AG08395 (cell line): ENCODE results near the gene VPS45.
"Not testable (repeated sequence)": the region's sequence is repeated elsewhere in the genome, so short reads cannot be mapped to it uniquely, and the experiment has no call there.

Experiments used
- DNase-seq: peaks from one replicate; pipeline ENCODE4 v3.0.0; 2012; ENCODE audit warnings: mixed read lengths, low spot score

Gene VPS45, protein sequence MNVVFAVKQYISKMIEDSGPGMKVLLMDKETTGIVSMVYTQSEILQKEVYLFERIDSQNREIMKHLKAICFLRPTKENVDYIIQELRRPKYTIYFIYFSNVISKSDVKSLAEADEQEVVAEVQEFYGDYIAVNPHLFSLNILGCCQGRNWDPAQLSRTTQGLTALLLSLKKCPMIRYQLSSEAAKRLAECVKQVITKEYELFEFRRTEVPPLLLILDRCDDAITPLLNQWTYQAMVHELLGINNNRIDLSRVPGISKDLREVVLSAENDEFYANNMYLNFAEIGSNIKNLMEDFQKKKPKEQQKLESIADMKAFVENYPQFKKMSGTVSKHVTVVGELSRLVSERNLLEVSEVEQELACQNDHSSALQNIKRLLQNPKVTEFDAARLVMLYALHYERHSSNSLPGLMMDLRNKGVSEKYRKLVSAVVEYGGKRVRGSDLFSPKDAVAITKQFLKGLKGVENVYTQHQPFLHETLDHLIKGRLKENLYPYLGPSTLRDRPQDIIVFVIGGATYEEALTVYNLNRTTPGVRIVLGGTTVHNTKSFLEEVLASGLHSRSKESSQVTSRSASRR

DNA sequence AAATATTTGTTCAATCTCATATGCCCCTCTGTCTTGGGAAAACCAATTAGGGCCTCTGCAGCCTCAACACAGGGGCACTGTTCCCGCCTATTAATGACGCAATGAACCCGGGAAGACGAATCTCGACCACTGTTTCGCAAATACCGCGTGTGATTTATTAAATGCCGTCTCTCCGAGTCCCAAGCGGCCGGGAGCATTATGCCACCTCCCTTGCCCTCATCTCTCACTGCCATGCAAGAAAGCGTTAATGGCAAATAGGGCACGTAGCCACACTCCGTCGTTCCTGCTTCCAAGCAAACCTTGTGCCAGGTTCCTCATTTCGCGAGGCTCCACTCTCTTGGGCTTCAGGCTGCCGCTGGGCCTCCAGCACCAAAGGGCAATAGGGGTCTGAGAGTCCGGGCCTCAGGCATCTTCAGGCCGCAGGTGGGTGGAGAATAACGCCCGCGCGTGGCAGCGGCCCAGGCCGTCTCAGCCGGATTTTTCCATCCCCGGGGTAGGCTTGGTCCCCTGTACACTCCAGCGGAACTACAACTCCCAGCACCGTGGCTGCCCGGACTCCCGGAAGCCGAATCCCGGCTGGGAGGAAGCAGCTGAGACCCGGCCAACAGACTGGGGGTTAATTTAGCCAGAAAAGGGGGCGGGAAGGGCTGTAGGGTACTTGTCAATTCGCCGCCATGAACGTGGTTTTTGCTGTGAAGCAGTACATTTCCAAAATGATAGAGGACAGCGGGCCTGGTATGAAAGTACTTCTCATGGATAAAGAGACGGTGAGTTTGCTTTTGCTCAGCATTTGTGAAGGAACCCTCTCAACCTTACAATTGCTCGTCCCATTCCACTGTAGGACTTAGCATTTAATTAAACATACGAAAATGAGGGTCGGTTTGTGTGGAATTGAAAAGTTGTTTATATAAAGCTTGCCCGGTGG is at the start of gene VPS45:
Gene VPS45 (plus strand): TSS at position 593 of the 925 bp plus-strand sequence. CDS start 82 bp downstream, at position 675.
- peak; percentile 93 for DNase-seq

GRCh38 chr1:150018165-150018564 is 49.4 kb upstream of the VPS45 start:
- DNase-seq = no peak

DNA sequence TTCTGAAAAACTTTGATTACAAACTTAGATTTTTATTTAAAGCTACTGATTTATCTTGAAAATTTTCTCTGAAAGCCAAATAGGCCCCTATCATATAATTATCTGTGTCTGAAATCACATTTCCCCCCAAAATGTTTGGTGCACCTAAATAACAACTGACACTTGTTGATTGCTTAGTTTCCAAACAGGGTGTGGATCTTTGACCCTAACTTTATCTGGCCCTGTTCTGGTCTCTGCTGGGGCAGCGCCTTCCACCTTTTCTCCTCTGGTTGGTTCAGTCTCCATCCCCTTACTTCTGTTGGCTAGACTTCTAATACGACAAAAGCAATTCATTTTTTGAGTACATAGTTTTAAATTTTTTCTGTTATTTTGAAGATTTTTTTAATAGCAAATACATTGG is 46.9 kb upstream of the VPS45 start:
- DNase-seq = no peak

DNA sequence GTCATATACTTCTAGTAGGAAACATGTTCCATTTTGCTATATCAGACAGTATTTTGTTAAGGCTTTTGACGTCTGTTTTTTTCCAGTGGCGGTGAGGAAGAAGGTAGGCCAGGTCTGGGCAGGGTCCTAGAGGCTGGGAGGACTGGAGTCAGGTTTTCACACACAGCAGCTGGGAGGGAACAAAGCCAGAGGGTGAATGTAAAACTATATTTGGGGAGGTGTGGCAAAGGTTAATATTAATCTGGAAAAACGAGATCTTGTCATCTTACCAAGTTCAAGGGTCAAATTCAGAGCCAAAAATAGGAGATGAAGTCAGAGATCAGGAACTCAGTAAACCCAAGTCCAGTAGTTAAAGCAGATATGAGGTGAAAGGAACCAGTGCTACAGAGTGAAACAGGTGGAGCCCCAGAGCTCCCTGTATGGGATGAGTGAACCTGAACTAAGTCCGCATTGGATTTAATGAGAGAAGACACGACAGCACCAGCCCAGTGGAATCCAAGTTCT is 46.3 kb upstream of the VPS45 start:
- no peak for DNase-seq

GRCh38 chr1:150022357-150022756 is 45.2 kb upstream of the VPS45 start:
- DNase-seq = no peak

DNA sequence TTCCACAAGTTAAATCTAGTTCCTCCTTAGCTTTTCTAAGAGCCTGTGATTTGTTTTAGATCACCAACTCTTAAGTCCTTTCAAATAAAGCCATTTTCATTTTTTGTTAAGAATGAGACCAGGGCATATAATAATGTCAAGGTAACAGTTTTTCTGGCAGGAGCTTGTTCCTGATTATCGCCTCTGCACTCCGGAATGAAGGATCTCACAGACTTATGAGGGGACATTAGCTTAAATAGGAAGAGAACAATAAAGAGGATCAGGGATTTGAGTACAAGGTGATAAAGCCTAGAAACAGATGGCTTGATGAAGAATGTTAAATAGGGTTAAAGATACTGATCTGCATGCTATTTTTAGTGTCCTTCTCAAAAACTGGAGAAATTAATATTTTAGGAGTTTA is 43.4 kb upstream of the VPS45 start:
- no peak for DNase-seq

- no peak for DNase-seq
These were observed 39.3 kb upstream of the VPS45 start for GRCh38 chr1:150028322-150028721.

- no peak for DNase-seq
These were observed 33.2 kb upstream of the VPS45 start for GRCh38 chr1:150034336-150034735.

DNA sequence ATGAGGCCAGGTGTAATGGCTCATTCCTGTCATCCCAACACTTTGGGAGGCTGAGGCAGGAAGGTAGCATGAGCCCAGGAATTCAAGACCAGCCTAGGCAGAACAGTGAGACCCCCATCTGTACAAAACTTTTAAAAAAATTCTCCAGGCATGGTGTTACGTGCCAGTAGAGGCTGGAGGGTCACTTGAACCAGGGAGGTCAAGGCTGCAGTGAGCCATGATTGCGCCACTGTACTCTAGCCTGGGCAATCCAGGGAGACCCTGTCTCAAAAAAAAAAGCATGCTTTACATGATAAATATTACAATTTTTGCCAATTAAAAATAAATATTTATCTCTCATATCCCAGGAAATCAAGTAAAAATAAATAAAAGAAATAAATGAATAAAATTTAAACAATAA is 17.6 kb upstream of the VPS45 start:
- DNase-seq = no peak

DNA sequence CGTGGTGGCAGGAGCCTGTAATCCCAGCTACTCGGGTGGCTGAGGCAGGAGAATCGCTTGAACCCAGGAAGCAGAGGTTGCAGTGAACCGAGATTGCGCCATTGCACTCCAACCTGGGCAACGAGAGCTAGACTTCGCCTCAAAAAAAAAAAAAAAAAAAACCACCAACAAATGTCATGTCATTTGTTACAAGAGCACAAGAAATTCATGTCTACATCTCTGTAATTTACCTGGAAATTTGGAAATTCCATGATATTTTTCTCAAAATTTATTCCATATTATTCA is 16.5 kb upstream of the VPS45 start:
- DNase-seq = no peak

- not testable (repeated sequence) for DNase-seq
These were observed 15.6 kb upstream of the VPS45 start for GRCh38 chr1:150051905-150052412.

DNA sequence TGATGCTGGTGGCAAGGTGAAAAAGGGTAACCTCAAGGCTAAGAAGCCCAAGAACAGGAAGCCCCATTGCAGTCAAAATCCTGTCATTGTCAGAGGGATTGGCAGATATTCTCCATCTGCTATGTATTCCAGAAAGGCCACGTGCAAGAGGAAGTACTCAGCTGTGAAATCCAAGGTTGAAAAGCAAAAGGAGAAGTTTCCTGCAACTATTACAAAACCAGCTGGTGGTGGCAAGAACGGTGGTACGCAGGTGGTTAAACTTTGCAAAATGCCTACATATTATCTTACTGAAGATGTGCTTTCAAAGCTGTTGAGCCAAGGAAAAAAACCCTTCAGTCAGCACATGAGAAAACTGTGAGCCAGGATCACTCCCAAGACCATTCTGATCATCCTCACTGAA is 13.7 kb upstream of the VPS45 start:
- no peak for DNase-seq

- DNase-seq = not testable (repeated sequence)
These were observed 12.1 kb upstream of the VPS45 start for GRCh38 chr1:150055507-150055906.

DNA sequence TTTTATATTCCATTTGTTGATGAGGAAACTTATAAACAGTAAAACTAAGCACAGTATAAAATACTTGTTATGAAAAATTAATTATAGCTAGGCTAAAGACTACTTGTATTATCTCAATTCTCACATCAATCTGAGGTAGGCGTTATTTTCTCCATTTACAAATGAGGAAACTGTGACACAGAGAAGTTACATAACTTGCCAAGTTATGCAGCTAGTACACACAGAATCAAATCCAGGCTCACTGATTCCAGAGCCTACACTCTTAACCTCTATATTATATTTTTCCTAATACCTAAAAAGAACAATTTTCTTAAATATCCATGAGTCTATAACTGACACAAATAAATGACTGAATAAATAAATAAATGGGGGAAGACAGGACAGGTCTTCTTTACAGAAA is 11.2 kb upstream of the VPS45 start:
- DNase-seq = no peak

DNA sequence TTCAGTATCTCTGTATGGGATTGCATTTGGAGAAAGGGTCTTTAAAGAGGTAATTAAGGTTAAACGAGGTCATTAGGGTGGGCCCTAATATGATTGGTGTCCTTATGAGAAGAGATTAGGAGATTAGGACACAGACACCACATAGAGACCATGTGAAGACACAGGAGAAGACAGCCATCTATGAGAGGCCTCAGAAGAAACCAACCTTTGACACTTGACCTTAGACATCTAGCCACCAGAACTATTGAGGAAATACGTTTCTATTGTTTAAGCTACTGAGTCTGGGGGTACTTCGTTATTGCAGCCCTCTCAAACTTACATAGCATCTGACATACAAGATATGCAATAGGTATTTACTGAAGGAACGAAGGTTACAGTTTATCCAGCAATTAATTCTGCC is 7.3 kb upstream of the VPS45 start:
- no peak for DNase-seq

DNA sequence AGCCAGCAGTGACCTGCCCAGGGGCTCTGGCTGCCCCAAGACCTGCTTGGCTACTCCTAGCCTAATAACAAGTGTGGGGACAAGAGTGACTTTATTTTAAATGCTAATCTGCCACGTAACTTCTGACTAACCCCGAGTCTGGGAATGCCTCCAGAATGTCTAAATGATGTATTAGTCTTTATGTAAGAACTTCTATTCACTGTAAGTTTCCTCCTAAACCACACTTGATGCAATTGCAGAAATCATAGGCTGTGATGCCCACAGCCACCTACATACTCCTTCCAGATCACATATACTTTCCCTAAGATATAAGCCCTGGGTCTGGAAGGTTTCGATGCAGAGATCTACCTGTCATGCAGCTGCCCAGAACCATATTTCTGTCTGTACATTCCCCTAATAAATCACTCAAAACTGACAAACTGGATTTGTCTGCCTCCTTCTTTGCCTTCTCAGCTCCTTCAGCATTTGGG is 5.9 kb upstream of the VPS45 start:
- DNase-seq = peak; percentile 68

DNA sequence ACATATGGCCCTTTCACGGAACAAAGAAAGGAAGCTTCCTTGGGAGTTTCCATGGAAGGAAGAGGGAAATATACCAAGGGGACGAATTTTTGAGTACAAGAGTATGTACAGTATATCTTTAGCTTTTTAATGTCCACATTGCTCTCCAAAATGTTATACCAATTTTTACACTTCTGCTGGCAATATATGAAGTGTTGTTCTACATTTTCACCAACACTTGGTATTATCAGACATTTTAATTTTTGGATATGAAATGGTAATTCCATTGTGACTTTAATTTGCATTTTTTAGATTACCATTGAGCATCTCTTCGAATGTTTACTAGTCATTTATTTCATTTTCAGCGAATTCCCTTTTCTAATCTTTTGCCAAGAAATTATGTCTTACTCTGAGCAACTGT is 5.5 kb upstream of the VPS45 start:
- no peak for DNase-seq

DNA sequence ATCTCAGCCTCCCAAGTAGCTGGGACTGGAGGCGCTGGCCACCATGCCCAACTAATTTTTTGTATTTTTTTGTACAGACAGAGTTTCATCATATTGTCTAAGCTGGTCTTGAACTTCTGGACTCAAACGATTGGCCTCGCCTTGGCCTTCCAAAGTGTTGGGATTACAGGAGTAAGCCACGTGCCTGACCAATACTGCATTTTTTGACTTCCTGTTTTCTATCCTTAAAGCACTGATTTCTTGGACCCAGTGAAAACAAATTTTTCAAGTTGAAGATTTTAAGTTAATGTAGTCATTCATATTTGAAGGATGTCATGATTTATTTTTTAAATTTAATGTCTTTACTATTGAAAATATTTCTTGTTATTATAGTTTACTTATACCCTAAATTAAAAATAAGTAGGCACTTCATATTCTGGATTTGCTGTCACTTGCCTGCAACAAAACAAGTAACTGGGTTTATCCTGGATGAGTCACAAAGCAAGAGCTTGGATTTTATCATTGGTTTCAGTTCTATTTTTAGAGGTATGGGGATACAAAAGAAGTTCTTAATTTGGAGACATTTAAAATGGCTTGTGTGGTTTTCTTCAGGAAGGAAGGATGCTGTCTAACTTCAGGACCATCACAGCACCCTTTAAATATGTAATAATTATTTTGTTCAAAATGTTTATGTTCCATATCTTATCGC is 2.2 kb upstream of the VPS45 start:
- DNase-seq = peak; percentile 48

GRCh38 chr1:150066328-150066727 is 1.2 kb upstream of the VPS45 start:
- DNase-seq = no peak

DNA sequence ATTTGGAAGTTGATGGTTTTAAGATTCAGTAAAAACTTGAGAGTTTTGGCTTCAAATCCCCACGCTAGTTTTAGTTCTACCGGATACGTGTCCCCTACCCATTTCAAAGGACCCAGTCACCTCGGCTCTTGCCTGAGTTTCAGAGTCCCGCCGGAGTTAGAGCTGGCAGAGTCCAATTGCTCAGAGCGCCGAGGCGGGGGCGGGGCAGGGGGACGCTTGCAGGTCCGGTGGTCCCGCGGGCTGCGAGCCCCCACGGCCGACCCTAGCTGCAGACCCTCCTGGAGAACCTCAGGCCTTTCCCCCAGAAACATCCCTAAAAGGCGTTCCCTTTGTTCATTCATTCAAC is 765 bp upstream of the VPS45 start:
- peak; percentile 3 for DNase-seq

GRCh38 chr1:150068109-150068435 is 496 bp downstream of the VPS45 start:
- DNase-seq = no peak

GRCh38 chr1:150069923-150070322 is 2.3 kb downstream of the VPS45 start:
- DNase-seq = no peak
